ENCODE results near the gene NPSR1. TPM values are rescaled to one million over a fixed set of nuclear protein-coding genes. Genes with fewer than 3 reads are reported as not detected.
"Not testable (repeated sequence)": the region's sequence is repeated elsewhere in the genome, so short reads cannot be mapped to it uniquely, and the experiment has no call there.

The NPSR1 gene
- total RNA-seq, 1 donor from 2014 or later = not detected

DNA sequence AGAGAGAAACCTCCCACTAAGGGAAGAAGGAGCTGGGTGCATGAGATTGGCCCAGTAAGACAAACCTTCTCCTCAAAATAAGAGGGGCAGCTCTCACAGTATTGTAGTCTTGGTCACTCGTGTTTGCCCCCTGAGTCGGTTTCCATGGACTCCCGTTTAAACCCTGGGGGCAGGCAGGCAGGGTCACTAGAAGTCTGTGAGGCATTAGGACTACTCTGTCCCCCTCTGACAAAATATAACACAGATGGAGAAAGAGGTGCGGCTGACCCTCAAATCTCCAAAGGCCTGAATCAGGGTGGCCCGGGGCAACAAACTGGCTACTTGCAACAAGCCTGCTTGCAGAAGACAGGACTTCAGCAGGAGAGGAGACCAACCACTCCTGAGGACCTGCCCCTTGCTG lies 210.6 kb downstream of the NPSR1 start:
- not testable (repeated sequence) for H4K20me1 ChIP-seq (ENCODE audit: insufficient read depth, low read length); H3K9me3 Mint-ChIP-seq (ENCODE audit: unreplicated experiment); H3K9me3 ChIP-seq (ENCODE audit: insufficient read depth, low read depth, low read length); H3K36me3 ChIP-seq (ENCODE audit: insufficient read depth, low read length); H3K9ac ChIP-seq (ENCODE audit: low read length); H3K4me3 ChIP-seq (ENCODE audit: insufficient read depth, low read depth, low read length); DNase-seq (ENCODE audit: low read depth); H3K79me2 ChIP-seq (ENCODE audit: insufficient read depth, low read length); H3K4me1 ChIP-seq (ENCODE audit: insufficient read depth, low read length); H3K27ac ChIP-seq (ENCODE audit: low read depth, low read length); H3K4me1 Mint-ChIP-seq (ENCODE audit: low read depth, unreplicated experiment); H3K27me3 ChIP-seq (ENCODE audit: insufficient read depth, low read length); H3K27me3 Mint-ChIP-seq (ENCODE audit: low read depth, unreplicated experiment); FAIRE-seq; H3K27ac Mint-ChIP-seq (ENCODE audit: unreplicated experiment); H2AFZ ChIP-seq (ENCODE audit: low read depth, low read length); H3K4me3 Mint-ChIP-seq (ENCODE audit: unreplicated experiment); H3K4me2 ChIP-seq (ENCODE audit: low read length); H3K36me3 Mint-ChIP-seq (ENCODE audit: low read depth, unreplicated experiment)

DNA sequence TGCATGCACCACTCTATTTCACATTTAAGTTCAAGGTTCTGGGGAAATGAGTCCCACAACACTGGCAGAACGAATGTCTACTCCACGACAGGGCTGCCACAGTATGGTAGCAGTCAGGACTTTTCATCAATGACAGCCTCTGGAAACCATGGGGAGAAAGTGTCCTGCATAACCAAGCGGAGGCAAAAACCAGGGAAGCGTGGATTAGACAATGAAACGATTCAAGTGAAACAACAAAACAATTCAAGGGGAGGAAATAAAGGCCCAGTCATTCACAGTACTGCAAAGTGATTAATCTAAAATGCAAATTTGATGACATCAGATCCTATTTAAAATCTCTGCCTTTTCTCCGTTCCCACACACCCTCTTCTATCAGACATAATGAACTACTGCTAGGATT lies 211.0 kb downstream of the NPSR1 start:
- FAIRE-seq = no peak
- H3K27ac ChIP-seq (ENCODE audit: low read depth, low read length) = no peak overlapping the region
- no peaks in the 10 kb centered on the region for H3K4me1 ChIP-seq (ENCODE audit: insufficient read depth, low read length)
- no peak overlapping the region for H3K4me3 Mint-ChIP-seq (ENCODE audit: unreplicated experiment)
- no peak overlapping the region for H3K27ac Mint-ChIP-seq (ENCODE audit: unreplicated experiment)
- no peak for DNase-seq (ENCODE audit: low read depth)
- no peaks in the 10 kb centered on the region for H3K36me3 Mint-ChIP-seq (ENCODE audit: low read depth, unreplicated experiment)
- H3K4me3 ChIP-seq (ENCODE audit: insufficient read depth, low read depth, low read length) = no peak overlapping the region
- no peak for TF ChIP-seq EZH2 (IDR thresholded peaks at IDR 0.05; ENCODE audit: insufficient read depth, low read length)
- TF ChIP-seq, protein P1, sequence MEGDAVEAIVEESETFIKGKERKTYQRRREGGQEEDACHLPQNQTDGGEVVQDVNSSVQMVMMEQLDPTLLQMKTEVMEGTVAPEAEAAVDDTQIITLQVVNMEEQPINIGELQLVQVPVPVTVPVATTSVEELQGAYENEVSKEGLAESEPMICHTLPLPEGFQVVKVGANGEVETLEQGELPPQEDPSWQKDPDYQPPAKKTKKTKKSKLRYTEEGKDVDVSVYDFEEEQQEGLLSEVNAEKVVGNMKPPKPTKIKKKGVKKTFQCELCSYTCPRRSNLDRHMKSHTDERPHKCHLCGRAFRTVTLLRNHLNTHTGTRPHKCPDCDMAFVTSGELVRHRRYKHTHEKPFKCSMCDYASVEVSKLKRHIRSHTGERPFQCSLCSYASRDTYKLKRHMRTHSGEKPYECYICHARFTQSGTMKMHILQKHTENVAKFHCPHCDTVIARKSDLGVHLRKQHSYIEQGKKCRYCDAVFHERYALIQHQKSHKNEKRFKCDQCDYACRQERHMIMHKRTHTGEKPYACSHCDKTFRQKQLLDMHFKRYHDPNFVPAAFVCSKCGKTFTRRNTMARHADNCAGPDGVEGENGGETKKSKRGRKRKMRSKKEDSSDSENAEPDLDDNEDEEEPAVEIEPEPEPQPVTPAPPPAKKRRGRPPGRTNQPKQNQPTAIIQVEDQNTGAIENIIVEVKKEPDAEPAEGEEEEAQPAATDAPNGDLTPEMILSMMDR (IDR thresholded peaks at IDR 0.05; ENCODE audit: insufficient read depth, low read depth, low read length) = no peak
- H3K9ac ChIP-seq (ENCODE audit: low read length) = no peak overlapping the region
- peaks cover 6% of the 10 kb centered on the region for H3K9me3 Mint-ChIP-seq (ENCODE audit: unreplicated experiment)
- no peaks in the 10 kb centered on the region for H3K9me3 ChIP-seq (ENCODE audit: insufficient read depth, low read depth, low read length)
- no peaks in the 10 kb centered on the region for H3K27me3 ChIP-seq (ENCODE audit: insufficient read depth, low read length)
- no peak overlapping the region for H3K4me2 ChIP-seq (ENCODE audit: low read length)
- H2AFZ ChIP-seq (ENCODE audit: low read depth, low read length) = no peak overlapping the region
- H3K4me1 Mint-ChIP-seq (ENCODE audit: low read depth, unreplicated experiment) = no peaks in the 10 kb centered on the region
- H3K27me3 Mint-ChIP-seq (ENCODE audit: low read depth, unreplicated experiment) = peaks cover 2% of the 10 kb centered on the region
- no peaks in the 10 kb centered on the region for H4K20me1 ChIP-seq (ENCODE audit: insufficient read depth, low read length)
- H3K79me2 ChIP-seq (ENCODE audit: insufficient read depth, low read length) = no peaks in the 10 kb centered on the region
- H3K36me3 ChIP-seq (ENCODE audit: insufficient read depth, low read length) = no peaks in the 10 kb centered on the region

DNA sequence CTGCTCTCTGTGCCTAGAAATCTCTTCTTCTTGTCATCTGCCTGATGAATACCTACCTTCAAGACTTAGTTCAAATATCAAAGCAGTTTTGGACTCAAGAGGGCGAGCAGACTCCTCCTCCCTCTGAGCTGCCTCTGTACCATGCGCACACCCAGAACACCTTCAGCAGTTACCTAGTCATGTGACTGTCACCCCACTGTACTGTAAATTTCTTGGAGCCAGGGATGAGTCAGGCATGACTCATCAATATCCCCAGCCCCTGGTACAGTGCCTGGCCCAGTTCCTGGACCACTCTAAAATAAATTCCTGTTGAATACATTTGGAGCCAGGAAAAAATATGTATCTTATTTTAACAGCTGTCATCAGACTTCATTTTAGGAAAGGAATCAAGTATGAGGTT lies 212.0 kb downstream of the NPSR1 start:
- H3K36me3 ChIP-seq (ENCODE audit: insufficient read depth, low read length); H3K4me1 Mint-ChIP-seq (ENCODE audit: low read depth, unreplicated experiment): not testable (repeated sequence)

DNA sequence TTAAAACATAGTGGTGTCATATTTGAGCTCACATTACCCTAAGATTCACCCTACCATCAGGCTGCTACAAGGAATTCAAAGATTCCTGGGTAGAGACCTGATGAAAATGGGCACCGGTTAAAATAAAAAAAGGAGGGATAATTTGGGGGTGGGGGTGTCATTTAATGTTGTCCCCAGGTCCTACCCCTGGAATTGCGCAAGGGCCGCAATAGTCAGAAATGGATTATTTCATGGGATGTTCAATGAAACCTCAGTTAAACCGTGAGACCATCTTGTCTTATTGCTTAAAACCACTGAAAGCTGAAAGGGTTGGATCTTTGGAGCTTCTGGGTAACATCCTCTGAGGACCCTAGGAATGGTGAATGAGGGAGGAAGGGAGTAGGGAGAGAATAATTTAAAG lies 216.3 kb downstream of the NPSR1 start:
- H3K4me1 ChIP-seq (ENCODE audit: insufficient read depth, low read length); H3K4me3 ChIP-seq (ENCODE audit: insufficient read depth, low read depth, low read length); DNase-seq (ENCODE audit: low read depth); H3K79me2 ChIP-seq (ENCODE audit: insufficient read depth, low read length); H3K27ac ChIP-seq (ENCODE audit: low read depth, low read length); H3K9me3 Mint-ChIP-seq (ENCODE audit: unreplicated experiment); H3K36me3 ChIP-seq (ENCODE audit: insufficient read depth, low read length); H3K36me3 Mint-ChIP-seq (ENCODE audit: low read depth, unreplicated experiment); H2AFZ ChIP-seq (ENCODE audit: low read depth, low read length); H3K4me3 Mint-ChIP-seq (ENCODE audit: unreplicated experiment); H3K9ac ChIP-seq (ENCODE audit: low read length); H3K27ac Mint-ChIP-seq (ENCODE audit: unreplicated experiment); H3K4me1 Mint-ChIP-seq (ENCODE audit: low read depth, unreplicated experiment); H4K20me1 ChIP-seq (ENCODE audit: insufficient read depth, low read length); H3K27me3 Mint-ChIP-seq (ENCODE audit: low read depth, unreplicated experiment); FAIRE-seq; H3K27me3 ChIP-seq (ENCODE audit: insufficient read depth, low read length); H3K9me3 ChIP-seq (ENCODE audit: insufficient read depth, low read depth, low read length); H3K4me2 ChIP-seq (ENCODE audit: low read length): not testable (repeated sequence)

More for the DNA sequence above, 212.0 kb downstream of the NPSR1 start:
- H4K20me1 ChIP-seq (ENCODE audit: insufficient read depth, low read length); H3K27ac ChIP-seq (ENCODE audit: low read depth, low read length); H3K27me3 ChIP-seq (ENCODE audit: insufficient read depth, low read length); H3K9me3 Mint-ChIP-seq (ENCODE audit: unreplicated experiment); H3K4me3 ChIP-seq (ENCODE audit: insufficient read depth, low read depth, low read length); H3K36me3 Mint-ChIP-seq (ENCODE audit: low read depth, unreplicated experiment); H3K79me2 ChIP-seq (ENCODE audit: insufficient read depth, low read length); H3K4me3 Mint-ChIP-seq (ENCODE audit: unreplicated experiment); H3K4me1 ChIP-seq (ENCODE audit: insufficient read depth, low read length); H3K9ac ChIP-seq (ENCODE audit: low read length); DNase-seq (ENCODE audit: low read depth); H2AFZ ChIP-seq (ENCODE audit: low read depth, low read length); H3K27ac Mint-ChIP-seq (ENCODE audit: unreplicated experiment); H3K4me2 ChIP-seq (ENCODE audit: low read length); H3K9me3 ChIP-seq (ENCODE audit: insufficient read depth, low read depth, low read length); H3K27me3 Mint-ChIP-seq (ENCODE audit: low read depth, unreplicated experiment): not testable (repeated sequence)
- FAIRE-seq = peak; percentile 45

Measured in astrocyte (in vitro differentiated cells and primary cell).